NCI-H1694 treated with DMSO at 0.1 percent for 48 hours (cell line): ENCODE data around the gene CAPN2.

ENCODE experiments used
- DNase-seq: peaks from one replicate; lab custom pipeline; 2025; lab: John Stamatoyannopoulos, UW

Gene CAPN2

GRCh38 chr1:223712194-223712849 is at the start of gene CAPN2:
Gene CAPN2, plus strand, starts transcription at chr1:223712539. Its CDS starts 102 bp downstream, at chr1:223712641.
- DNase-seq = no peak

- no peak for DNase-seq
Measured at GRCh38 chr1:223662943-223663342, 49.4 kb upstream of the CAPN2 start.

- DNase-seq = no peak
Measured at GRCh38 chr1:223664106-223664505, 48.2 kb upstream of the CAPN2 start.

DNA sequence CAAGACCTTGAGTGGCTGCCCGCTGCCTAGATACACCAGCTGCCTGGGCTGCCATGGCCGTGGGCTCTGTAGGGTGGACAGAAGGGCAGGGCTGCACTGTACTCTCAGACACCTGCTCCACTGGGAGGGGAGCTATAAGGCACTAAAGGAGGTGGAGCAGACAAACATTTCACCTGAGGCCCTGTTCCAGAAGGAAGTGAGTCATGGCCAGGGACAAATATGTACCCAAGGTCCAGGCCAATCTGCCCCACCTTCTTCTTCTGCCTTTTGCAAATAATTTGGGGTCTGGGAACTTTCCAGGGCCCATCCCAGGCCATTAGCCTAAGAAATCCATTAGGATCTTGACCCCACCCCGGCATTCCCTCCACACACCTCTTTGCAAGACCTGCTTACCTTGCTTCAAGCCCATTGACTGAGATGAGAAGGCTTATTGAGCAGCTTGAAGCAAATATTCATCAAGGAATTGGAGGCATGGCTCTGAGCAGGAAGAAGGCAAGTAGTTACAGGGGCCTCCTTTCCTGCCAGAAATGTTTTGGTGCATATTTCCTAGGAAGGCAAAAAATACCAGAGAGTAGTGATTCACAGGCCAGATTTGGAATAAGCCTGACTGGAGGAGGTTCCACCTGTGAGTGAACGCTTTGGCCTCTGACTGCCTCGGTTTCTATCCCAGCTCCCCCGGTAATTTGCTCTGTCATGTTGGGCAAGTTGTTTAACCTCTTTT is 46.6 kb upstream of the CAPN2 start, which contains the start of gene CAPN8:
Gene CAPN8 (minus strand): TSS at position 110 of the 721 bp plus-strand sequence. CDS start 55 bp downstream, at position 55.
- no peak for DNase-seq

DNA sequence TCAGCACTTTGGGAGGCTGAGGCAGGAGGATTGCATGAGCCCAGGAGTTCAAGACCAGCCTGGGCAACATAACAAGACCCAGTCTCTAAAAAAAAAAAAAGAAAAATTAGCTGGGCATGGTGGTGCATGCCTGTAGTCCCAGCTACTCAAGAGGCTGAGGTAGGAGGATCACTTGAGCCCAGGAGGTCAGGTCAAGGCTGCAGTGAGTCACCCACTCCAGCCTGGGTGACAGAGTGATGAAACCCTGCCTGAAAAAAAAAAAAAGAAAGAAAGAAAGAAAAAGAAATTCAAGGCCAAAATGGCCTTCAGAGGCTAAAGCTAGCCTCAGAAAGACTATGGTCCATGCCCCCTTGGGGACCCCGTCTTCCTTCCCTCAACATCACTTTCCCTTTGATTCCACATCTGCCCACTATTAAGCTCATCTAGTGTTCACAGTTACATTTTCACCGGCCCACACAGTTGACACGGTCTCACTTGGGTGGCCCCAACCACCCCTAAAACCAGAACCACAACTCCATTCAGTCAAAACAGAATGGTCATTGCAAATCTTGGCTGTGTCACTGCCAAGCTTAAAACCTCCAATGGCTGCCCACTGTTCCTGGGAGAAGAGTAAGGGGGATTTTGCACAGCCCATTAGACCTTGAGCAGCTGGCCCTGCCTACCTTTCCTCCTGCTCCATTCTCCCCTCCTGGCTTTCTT is 44.7 kb upstream of the CAPN2 start:
- DNase-seq = no peak

GRCh38 chr1:223669003-223669795 is 43.1 kb upstream of the CAPN2 start:
- DNase-seq = no peak

DNA sequence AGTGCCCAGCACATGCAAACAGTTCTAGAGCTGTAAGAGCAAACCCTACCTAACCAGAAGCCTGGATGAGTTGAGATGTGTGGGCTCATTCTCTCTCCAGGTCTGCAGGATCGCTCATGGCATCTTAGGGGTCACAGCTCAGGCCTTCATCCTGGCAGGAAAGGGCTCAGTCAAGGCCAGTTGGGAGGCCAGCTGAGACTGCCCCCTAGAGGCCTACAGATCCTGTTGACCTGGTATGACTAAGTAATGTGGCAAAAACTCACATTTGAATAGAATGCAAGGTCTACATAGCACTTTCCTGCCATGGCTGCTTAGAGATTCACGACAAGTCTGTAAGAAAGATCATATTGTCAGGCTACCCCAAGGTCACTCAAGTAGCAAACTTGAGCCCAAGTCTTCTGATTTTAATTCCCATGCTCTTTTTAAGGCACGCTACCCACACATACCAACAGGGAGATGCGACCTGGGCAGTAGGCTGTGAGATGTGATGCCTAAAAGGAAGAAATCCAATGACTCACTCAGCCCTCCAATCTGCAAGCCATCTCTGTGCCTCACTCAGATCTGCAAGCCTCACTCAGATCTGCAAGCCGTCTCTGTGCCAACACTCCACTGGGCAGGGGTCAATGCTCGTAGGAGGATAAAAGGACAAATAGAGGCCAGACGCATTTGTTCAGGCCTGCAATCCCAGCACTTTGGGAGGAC is 41.7 kb upstream of the CAPN2 start:
- DNase-seq = peak; percentile 28

DNA sequence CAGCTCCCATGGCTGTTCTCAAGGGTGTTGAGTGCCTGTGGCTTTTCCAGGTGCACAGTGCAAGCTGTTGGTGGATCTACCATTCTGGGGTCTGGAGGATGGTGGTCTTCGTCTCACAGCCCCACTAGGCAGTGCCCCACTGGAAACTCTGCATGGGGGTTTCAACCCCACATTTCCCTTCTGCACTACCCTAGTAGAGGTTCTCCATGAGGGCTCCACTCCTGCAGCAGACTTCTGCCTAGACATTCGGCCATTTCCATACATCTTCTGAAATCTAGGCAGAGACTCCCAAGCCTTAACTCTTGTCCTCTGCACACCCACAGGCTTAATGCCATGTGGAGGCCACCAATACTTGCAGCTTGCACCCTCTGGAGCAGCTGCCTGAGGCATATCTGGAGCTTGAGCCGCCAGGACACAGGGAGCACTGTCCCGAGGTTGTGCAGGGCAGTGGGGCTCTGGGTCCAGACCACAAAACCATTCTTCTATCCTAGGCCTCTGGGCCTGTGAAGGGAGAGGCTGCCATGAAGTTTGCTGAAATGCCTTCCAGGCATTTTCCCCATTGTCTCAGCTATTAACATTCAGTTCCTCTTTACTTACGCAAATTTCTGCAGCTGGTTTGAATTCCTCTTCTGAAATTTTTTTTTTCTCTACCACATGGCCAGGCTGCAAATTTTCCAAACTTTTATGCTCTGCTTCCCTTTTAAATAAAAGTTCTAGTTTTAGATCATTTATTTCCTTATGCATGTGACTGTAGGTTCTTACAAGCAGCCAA is 38.0 kb upstream of the CAPN2 start:
- DNase-seq = no peak

DNA sequence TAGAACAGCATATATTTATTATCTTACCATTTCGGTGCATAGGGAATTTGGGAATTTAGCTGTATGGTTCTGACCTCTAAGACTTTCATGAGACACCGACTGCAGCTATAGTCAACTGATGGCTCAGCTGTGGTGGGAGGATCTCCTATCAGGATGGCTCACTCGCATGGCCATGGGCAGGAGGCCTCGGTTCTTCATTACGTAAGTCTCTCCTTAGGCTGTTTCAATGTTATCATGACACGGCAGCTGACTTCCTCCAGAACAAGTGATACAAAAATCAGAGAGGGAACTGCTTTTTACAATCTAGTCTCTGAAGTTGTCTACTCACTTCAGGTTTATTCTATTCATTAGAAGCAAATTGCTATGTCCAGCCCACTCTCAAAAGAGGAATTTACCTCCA is 33.5 kb upstream of the CAPN2 start:
- DNase-seq = no peak

- no peak for DNase-seq
Measured at GRCh38 chr1:223680188-223680587, 32.2 kb upstream of the CAPN2 start.

DNA sequence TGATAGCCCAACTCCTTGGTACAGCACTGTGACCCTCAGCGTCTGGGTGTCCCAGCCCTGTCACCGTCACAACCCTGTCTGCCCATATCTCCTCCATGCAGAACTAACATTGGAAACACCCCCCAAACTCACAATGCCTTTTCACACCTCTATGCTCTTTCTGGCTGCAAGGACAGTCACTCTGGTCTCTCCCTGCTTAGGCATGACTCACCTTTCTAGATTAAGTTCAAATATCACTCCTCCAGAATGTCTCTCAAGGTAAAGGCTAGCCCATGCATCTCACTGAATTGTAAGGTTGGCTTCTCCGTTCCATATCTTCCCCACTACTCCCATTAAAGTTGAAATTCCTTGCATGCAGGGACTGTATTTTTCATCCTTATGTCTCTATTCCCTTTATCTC is 29.8 kb upstream of the CAPN2 start:
- no peak for DNase-seq

DNA sequence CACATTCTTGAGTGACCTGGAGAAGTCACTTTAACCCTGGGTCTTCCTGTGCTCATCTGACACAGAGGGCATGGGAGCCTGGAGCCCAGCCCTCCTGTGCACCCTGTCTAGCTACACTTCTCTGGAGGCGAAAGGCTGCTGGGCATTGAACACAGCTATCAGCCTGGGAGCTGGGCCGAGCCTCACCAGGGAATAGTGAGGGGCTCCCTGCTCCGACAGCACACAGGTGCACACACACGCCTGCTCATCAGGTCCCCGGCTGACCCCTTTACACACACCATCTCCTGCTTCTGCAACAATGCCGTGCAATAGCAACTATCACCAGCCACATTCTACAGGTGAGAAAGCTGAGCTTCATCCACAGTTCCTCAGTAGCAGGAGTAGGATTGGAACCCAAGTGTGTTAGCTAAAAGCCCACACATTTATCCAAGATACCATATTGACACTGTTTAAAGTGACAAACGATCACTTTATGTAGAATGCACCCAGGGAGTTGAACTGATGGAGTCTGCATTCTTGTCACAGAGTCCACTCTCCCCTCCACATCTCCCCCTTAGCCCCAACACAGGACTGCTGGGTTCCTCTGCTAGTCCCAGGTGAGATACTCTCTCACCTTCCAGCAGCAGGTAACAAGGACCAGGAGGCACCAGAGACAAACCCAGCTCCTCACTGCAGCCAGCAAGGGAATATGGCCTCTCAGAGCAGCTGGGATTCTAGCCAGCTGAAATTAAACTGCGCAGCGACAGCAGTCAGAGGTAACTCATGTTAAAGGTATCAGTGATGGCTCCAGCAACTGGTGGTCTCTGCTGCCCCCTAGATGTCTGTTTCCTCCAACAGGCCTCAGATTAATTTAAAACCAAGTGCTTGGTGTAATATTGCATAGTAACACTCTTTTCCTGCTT is 28.5 kb upstream of the CAPN2 start:
- DNase-seq = peak; percentile 66

GRCh38 chr1:223684488-223684792 is 27.9 kb upstream of the CAPN2 start:
- no peak for DNase-seq

- DNase-seq = no peak
Measured at GRCh38 chr1:223691121-223691520, 21.2 kb upstream of the CAPN2 start.

DNA sequence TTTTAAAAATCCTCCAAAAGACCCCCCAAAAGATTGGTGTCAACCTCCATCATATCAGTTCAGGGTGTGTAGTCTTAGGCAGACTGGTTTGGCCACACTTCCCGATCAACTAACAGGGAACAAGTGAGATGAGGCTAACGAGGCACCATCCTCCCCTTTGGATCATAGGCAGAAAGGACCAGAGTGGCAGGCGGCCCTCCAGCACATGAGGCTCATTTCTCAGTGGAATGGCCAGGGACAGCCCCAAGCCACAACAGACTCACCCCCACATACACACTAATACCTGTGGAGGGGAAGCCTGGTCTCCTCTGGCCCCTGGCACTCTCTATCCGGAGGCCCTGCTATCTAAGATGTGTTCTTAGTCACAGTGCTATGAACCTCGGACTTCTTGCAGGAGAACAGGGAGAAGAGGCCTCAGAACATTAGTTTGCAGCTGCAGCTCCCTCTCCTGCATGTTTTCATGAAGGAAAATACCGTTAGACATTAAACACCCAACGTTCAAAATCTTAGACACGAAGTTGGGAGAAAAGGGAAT is 17.3 kb upstream of the CAPN2 start:
- DNase-seq = no peak

DNA sequence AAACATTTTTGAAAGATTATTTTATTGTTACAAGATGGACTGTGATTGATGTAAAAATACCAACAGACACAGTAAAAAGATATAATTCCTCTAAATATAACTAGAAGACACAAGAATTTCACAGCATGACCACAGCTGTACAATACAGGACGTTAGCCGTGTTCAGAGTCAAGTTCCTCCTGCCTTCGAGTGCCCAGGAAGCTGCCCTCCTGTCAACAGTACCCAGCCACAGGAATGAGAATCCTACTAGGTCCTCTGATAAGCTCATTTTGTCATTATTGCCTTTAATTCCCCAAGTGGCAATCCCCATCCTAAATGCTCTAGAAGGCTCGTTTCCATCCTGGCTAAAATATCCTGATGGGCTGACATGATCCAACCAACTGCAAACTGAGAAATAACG is 16.4 kb upstream of the CAPN2 start:
- no peak for DNase-seq

DNA sequence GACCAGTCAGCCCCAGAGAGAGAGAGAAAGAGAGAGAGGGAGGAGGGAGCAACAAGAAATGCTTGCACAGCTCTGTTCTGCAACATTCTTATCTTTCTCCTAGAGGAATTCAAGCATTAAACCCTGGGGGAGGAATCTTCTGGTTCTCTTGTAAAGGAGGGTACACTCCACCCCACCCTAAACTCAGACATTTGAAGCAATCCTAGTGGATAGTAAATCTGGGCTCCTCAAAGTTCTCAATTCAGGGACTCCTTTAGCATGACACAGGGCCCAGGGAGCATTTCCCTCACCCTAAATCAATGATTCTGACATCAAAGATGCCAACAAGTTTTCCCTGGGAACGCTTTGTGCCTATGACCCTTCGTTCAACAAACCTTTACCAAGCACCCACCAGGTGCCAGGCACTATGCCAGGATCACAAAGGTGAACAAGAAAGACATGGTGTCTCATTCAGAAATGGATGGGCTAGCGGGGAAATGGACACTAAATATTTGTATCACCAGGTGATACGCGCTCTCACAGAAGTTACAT is 11.9 kb upstream of the CAPN2 start:
- no peak for DNase-seq

DNA sequence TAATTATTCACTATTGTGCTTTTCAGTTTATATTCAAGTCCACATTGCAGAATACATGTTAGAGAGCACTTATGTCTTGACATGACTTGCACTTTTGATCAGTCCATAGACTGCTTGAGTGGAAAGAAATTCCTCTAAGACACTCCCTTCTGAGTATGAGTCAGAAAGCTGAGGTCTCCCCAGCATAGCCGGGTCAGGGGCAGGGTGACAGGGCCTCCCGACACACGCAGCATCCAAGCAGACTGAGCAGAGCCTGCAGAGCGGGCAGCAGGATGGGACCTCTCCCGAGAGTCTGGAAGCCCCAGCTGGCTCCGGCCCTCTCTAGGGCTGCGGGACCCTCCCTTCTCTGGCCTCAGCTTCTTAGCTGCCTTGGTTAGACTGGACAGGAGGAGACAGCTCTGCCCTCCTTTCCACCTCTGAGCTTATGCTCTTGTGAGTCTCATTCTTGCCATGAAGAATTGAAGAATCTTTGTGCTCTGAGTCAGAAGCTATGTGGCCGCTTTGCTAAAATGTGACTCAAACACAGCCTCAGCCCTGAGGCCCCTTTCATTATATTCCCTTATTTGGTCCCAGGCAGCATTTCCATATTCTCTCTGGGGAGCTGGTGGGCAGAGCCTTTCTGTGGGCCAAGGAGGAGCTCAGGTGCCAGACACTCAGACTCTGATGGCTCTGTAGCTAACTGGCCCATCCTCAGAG is 11.2 kb upstream of the CAPN2 start:
- DNase-seq = no peak
